Measurements from ENCODE around the gene CNTN4.

DNA sequence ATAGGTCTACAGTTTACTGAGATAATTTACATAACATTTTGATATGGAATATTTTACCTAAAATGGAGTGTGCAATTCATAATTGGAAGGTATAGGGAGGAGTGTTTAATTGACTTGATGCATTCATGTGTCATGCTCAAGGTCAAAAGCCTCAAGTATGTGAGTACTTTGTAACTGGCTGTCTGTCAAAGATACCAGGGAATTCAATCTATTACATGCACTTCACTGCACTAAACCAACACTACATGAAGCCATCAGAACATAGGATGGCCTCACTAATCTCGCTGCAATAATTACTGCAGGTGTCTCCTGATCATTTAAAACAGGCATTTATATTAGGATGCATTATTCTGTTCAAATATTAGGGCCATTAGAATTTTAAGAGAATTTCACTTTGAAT is 367.2 kb downstream of the CNTN4 start:
- no peak for TF ChIP-seq EZH2 (IDR thresholded peaks at IDR 0.05; ENCODE audit: borderline replicate concordance, low read depth, low read length, poor library complexity, severe bottlenecking)
- TF ChIP-seq, protein P1, sequence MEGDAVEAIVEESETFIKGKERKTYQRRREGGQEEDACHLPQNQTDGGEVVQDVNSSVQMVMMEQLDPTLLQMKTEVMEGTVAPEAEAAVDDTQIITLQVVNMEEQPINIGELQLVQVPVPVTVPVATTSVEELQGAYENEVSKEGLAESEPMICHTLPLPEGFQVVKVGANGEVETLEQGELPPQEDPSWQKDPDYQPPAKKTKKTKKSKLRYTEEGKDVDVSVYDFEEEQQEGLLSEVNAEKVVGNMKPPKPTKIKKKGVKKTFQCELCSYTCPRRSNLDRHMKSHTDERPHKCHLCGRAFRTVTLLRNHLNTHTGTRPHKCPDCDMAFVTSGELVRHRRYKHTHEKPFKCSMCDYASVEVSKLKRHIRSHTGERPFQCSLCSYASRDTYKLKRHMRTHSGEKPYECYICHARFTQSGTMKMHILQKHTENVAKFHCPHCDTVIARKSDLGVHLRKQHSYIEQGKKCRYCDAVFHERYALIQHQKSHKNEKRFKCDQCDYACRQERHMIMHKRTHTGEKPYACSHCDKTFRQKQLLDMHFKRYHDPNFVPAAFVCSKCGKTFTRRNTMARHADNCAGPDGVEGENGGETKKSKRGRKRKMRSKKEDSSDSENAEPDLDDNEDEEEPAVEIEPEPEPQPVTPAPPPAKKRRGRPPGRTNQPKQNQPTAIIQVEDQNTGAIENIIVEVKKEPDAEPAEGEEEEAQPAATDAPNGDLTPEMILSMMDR (conservative IDR thresholded peaks at IDR 0.05; ENCODE audit: low read depth, low read length): no peak

Measured in A673 (cell line).